ENCODE measurements around the gene FTSJ3.
A peak's percentile ranks its signal among the peaks of the same experiment; 100 is the strongest.

The FTSJ3 gene

DNA sequence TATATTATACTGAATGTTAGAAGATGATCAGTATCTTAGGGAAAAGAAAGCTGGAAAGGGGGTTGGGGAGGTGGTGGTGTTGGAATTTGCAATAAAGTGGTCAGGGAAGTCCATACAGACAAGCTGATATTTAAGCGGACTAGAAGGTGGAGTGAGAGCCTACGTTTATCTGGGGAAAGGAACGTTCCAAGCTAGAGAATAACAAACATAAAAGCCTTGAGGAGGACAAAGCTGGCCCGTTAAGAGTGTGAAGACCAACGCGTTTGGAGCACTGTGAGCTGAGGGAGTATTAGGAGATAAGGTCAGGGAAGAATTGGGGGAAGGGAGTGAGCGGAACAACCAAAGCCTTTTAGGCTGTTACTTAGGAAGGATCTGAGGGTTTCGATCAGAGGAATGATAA is 52.0 kb downstream of the FTSJ3 start:
- peak overlapping the region; percentile 84 for H3K4me3 ChIP-seq (ENCODE audit: low read depth, low read length)
- TF ChIP-seq, protein P1, sequence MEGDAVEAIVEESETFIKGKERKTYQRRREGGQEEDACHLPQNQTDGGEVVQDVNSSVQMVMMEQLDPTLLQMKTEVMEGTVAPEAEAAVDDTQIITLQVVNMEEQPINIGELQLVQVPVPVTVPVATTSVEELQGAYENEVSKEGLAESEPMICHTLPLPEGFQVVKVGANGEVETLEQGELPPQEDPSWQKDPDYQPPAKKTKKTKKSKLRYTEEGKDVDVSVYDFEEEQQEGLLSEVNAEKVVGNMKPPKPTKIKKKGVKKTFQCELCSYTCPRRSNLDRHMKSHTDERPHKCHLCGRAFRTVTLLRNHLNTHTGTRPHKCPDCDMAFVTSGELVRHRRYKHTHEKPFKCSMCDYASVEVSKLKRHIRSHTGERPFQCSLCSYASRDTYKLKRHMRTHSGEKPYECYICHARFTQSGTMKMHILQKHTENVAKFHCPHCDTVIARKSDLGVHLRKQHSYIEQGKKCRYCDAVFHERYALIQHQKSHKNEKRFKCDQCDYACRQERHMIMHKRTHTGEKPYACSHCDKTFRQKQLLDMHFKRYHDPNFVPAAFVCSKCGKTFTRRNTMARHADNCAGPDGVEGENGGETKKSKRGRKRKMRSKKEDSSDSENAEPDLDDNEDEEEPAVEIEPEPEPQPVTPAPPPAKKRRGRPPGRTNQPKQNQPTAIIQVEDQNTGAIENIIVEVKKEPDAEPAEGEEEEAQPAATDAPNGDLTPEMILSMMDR (IDR thresholded peaks at IDR 0.05; ENCODE audit: insufficient read depth, low read length, missing control alignments) = no peak
- CTCF ChIA-PET = interaction anchor here (1.0 kb wide), 1 partner anchor 77 kb away, joined by 5 read pairs; no protein-coding TSS in a partner anchor
- DNase-seq (ENCODE audit: low read depth, low spot score) = no peak
- POLR2A ChIA-PET = interaction anchor here (1.0 to 1.1 kb wide), 2 partner anchors 9 to 33 kb away, joined by 3 to 4 read pairs; no protein-coding TSS in a partner anchor

DNA sequence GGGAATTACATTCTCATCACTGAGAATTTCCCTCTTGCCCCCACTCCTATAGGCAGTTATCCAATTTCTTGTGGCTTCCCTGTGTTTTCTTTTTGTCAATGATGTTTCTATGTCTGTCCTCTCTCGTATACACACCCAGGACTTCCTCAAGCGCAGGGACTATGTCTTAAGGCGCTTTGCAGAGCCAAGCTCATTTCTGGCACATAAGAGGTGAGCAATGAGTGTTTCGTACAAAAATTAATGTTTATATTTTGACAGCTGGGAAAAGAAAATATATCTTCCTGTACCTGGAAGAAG is 52.5 kb downstream of the FTSJ3 start:
- TF ChIP-seq, protein P1 (IDR thresholded peaks at IDR 0.05; ENCODE audit: insufficient read depth, low read length, missing control alignments) = no peak
- ChIA-PET CTCF (interaction anchor here (1.0 kb wide), 1 partner anchor 76 kb away, joined by 5 read pairs; no protein-coding TSS in a partner anchor), POLR2A (interaction anchor here (1.0 to 1.1 kb wide), 2 partner anchors 10 to 32 kb away, joined by 3 to 4 read pairs; no protein-coding TSS in a partner anchor)
- no peak for DNase-seq (ENCODE audit: low read depth, low spot score)
- peak overlapping the region; percentile 84 for H3K4me3 ChIP-seq (ENCODE audit: low read depth, low read length)

DNA sequence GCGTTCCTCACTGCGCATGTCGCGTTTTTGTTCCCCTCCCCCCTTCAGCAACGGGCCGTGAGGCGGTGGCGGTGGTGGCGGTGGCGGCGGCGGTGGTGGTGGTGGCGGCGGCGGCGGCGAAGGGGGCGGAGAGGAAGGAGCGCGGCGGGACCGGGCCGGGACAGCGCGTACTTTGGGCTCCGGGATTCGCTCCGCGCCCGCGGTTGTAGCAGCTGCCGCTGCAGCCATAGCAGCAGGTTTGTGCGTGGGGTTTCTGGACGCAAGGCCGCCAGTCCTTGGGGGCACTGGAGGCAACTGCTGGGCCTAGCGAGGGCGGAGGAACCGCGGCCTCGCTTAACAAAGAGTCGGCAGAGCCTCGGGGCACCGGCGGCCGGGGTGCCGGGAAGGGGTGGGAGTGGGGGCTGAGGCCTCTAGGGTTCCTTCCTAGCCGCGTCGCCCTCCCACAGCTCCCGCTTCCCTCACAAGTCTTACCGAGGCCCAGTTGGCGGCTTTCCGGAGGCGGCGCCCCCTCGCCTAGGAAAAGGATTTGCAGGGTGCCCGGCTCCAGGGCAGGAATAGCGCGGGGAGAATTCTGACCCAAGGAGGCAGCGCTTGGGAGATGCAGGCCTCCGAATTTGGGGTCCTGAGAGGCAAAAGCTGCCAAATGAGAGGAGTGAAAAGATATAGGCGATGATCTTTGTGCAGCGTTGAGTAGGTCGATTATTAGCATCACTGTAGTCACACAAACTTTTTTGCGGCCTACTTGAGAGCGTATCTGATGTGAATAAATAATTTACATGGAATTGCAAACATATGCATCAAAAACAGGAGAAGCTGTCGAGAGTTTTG is 53.1 kb downstream of the FTSJ3 start, which contains the start of gene DDX42:
DDX42 (plus strand) TSS at position 30 of the 828 bp plus-strand sequence. CDS start 12,880 bp downstream, outside the sequence.
- CTCF ChIA-PET = no interaction called here
- DNase-seq (ENCODE audit: low read depth, low spot score) = no peak
- peak within 1 kb of the TSS; percentile 92 for H3K4me3 ChIP-seq (ENCODE audit: low read depth, low read length)
- TF ChIP-seq, protein P1 (IDR thresholded peaks at IDR 0.05; ENCODE audit: insufficient read depth, low read length, missing control alignments) = peak; percentile 8
- POLR2A ChIA-PET = interaction anchor here (0.6 to 1.5 kb wide), 9 partner anchors 9 to 146 kb away, joined by 3 to 10 read pairs (median 4); partner anchors contain the start of gene PSMC5

DNA sequence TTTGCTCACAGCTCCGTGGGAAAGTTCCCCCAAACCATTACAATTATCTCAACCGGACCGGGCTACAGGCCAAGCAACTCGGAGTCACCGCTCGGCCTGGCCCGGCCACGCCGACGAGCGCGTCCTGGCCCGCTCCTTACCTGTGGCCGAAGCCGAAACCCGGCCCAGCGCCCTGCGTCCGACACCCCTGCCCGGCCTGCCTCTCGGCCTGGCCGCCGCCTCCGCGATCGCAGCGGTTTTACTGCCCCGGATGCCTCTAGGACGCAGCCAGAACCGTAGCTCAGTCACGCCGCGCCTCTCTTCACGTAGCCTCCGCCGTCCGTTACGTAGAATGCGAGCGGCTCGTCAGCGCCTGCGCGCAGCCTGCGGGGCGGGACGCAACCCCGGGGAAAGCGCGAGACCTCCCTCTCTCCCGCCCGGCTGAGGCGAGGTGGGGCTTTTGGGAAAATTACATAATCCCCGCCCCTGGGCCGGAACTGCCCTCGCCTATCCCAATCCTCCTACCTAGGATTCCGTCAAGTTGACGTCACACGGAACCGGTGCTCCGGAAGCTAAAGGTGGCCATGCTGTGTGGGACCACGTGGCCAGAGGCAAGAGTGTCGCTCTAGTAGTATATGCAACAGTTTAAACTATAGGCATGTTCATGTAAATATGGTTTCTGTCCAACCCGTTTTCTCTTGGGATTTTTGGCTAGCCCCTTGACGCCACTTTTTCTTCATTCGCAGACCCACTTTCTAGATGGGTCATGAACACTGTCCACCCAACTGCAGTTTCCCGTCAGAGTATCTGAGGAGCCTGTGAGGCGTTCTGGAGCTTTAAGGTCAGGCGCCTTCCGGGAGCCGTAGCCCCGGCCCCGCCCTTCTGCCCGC is 54.0 kb downstream of the FTSJ3 start, which contains the start of gene CCDC47:
CCDC47 (minus strand) TSS at position 326 of the 869 bp plus-strand sequence. CDS start 7,422 bp downstream, outside the sequence.
- POLR2A ChIA-PET = interaction anchor here (0.6 to 1.5 kb wide), 9 partner anchors 9 to 146 kb away, joined by 3 to 10 read pairs (median 5); partner anchors contain the start of gene PSMC5

DNA sequence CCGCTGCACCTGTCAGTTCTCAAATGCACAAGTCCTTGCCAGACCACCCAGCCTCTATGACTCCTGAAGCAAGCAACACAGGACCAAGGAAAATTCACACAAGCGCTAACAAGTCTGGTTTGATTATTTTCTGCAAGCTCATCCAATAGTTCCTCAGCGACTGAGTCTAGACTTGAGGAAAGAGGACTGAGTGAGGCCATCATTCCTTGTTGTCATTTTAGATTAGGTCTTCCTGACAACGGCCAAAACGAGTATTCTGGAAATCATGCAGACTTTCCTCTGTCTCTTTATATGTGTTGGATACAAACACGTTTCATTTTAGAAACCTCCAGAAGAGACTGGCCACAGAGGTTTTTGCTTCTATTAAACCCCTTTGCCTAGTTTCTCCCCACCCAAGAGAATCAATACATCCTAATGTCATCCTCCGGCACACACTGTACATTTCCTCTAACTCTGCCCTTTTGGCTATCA is 54.6 kb downstream of the FTSJ3 start:
- peak; percentile 4 for DNase-seq (ENCODE audit: low read depth, low spot score)
- TF ChIP-seq, protein P1 (IDR thresholded peaks at IDR 0.05; ENCODE audit: insufficient read depth, low read length, missing control alignments) = no peak
- peak overlapping the region; percentile 92 for H3K4me3 ChIP-seq (ENCODE audit: low read depth, low read length)
- ChIA-PET CTCF (interaction anchor here (1.0 kb wide), 1 partner anchor 11 kb away, joined by 3 read pairs; no protein-coding TSS in a partner anchor), POLR2A (interaction anchor here (1.2 to 1.5 kb wide), 7 partner anchors 8 to 71 kb away, joined by 3 to 10 read pairs (median 5); partner anchors contain the start of gene PSMC5)

More for the DNA sequence above, 54.0 kb downstream of the FTSJ3 start, which contains the start of gene CCDC47:
- TF ChIP-seq, protein P1 (IDR thresholded peaks at IDR 0.05; ENCODE audit: insufficient read depth, low read length, missing control alignments) = no peak
- DNase-seq (ENCODE audit: low read depth, low spot score) = peak; percentile 93
- CTCF ChIA-PET = interaction anchor here (1.0 kb wide), 1 partner anchor 12 kb away, joined by 3 read pairs; no protein-coding TSS in a partner anchor
- peak within 1 kb of the TSS; percentile 92 for H3K4me3 ChIP-seq (ENCODE audit: low read depth, low read length)
